K562 (cell line): ENCODE results near the gene PNLIPRP1. TPM values are rescaled to one million over a fixed set of nuclear protein-coding genes. Genes with fewer than 3 reads are reported as not detected.

Source experiments
- ATAC-seq: fragments of 200-7000 bp; cut with Tn5 transposase; 3 replicates; pipeline ENCODE4 v1.9.1; 2020; ENCODE audit warnings: moderate library complexity
- BruUV-seq: library from RNA; stranded (reverse); fragments of 400-500 nt; replicated peaks from 2 replicates; lab custom pipeline; 2021; lab: Mats Ljungman, UMichigan
- CTCF ChIA-PET: fragments of 300-600 bp; formaldehyde crosslinking; extraction: SDS; loops from one replicate; lab custom pipeline; 2021; ENCODE audit warnings: low intra/inter-chr PET ratio; lab: Yijun Ruan, JAX
- POLR2A ChIA-PET: fragments of 300-600, 350-650 bp; sonication (Branson Sonifier 250); formaldehyde crosslinking; extraction: SDS; loops from one replicate; lab custom pipeline; 2021; ENCODE audit warnings: antibody characterized with exemption, inconsistent platforms; lab: Yijun Ruan, JAX
- DNase-seq, 4 experiments: peaks; one replicate each; pipeline versions ENCODE4 v3.0.0 to v3.0.0-alpha.2; 2011 to 2018; ENCODE audit warnings: low spot score in 3 of 4, mixed read lengths in 3 of 4; ENCODE audit errors: extremely low read depth in 1 of 4
- FAIRE-seq: peaks from 2 replicates; lab custom pipeline; 2011; peaks lifted over from hg19 to GRCh38; lab: Jason Lieb, UNC
- H2AFZ ChIP-seq: 2 replicates; pipeline ENCODE4 v1.6.0; 2011; ENCODE audit warnings: low read depth, low read length, control low read depth, inconsistent platforms
- H3K27ac ChIP-seq: fragments of 200-600 bp; 3 replicates; pipeline ENCODE4 v1.8.0; 2011; ENCODE audit warnings: low read depth, mild to moderate bottlenecking, control low read depth, inconsistent platforms, low read length, moderate library complexity, mixed read lengths; ENCODE audit errors: extremely low read depth
- H3K27me3 ChIP-seq, 2 experiments: fragments of 300-600 bp in 1 of 2; 2 replicates in 1 of 2; 3 replicates in 1 of 2; pipeline versions ENCODE4 v1.6.0 to v1.8.0; 2011; ENCODE audit warnings: inconsistent platforms in 2 of 2, low read length in 2 of 2, mild to moderate bottlenecking in 1 of 2, mixed read lengths in 1 of 2, moderate library complexity in 1 of 2; ENCODE audit not compliant: control insufficient read depth in 2 of 2, insufficient read depth in 2 of 2
- H3K36me3 ChIP-seq: fragments of 300-600 bp; 3 replicates; pipeline ENCODE4 v1.8.0; 2011; ENCODE audit warnings: mild to moderate bottlenecking, low read length, inconsistent platforms; ENCODE audit not compliant: control insufficient read depth, insufficient read depth
- H3K4me1 ChIP-seq, 2 experiments: fragments of 200-600 bp in 1 of 2; replicated peaks in 1 of 2; 2 replicates in 1 of 2; 3 replicates in 1 of 2; pipeline versions ENCODE4 v1.5.1 to v1.8.0; 2011; ENCODE audit warnings: inconsistent platforms in 2 of 2, low read length in 2 of 2, mild to moderate bottlenecking in 1 of 2, mixed read lengths in 1 of 2, moderate library complexity in 1 of 2; ENCODE audit not compliant: control insufficient read depth in 2 of 2, insufficient read depth in 2 of 2
- H3K4me2 ChIP-seq: 2 replicates; pipeline ENCODE4 v1.6.1; 2011; ENCODE audit warnings: low read length, control low read depth, inconsistent platforms, mixed read lengths; ENCODE audit not compliant: insufficient read depth
- H3K4me3 ChIP-seq: fragments of 200-600 bp; sonication (generic), shearing (Covaris generic); 2 replicates; pipeline ENCODE4 v1.5.1; 2016; ENCODE audit warnings: control low read depth, inconsistent platforms
- H3K79me2 ChIP-seq: fragments of 200-600 bp; 3 replicates; pipeline ENCODE4 v1.8.0; 2011; ENCODE audit warnings: low read length, inconsistent platforms; ENCODE audit not compliant: control insufficient read depth, insufficient read depth
- H3K9ac ChIP-seq, 2 experiments: 2 replicates each; pipeline versions ENCODE4 v1.6.0 to v1.6.1; 2011; ENCODE audit warnings: low read depth in 2 of 2, low read length in 2 of 2, control low read depth in 1 of 2, inconsistent platforms in 1 of 2, mild to moderate bottlenecking in 1 of 2, mixed read lengths in 1 of 2; ENCODE audit not compliant: insufficient read depth in 1 of 2
- H3K9me1 ChIP-seq: one replicate; pipeline ENCODE4 v1.6.0; 2011; ENCODE audit warnings: inconsistent platforms, mild to moderate bottlenecking, low read length, moderate library complexity; ENCODE audit not compliant: control insufficient read depth, insufficient read depth
- H3K9me3 ChIP-seq: replicated peaks from 2 replicates; pipeline ENCODE4 v1.5.1; 2011; ENCODE audit warnings: low read depth, low read length, inconsistent platforms; ENCODE audit not compliant: control insufficient read depth, insufficient read depth
- H4K20me1 ChIP-seq: replicated peaks from 2 replicates; pipeline ENCODE4 v1.6.1; 2011; ENCODE audit warnings: low read length, inconsistent platforms, mixed read lengths; ENCODE audit not compliant: control insufficient read depth, insufficient read depth
- ARID2 ChIP-seq: fragments of 450-650 bp; IDR thresholded peaks from 2 replicates; pipeline ENCODE4 v1.6.1; 2017; ENCODE audit warnings: antibody characterized with exemption, mild to moderate bottlenecking
- ELK1 ChIP-seq: sonication (generic); formaldehyde crosslinking; IDR thresholded peaks from 2 replicates; pipeline ENCODE4 v1.8.1; 2022; ENCODE audit warnings: missing genetic modification reagents
- HDAC1 ChIP-seq, 2 experiments: fragments of 450-650 bp; IDR thresholded peaks; 2 replicates each; pipeline ENCODE4 v1.6.1; 2016 to 2017; ENCODE audit warnings: inconsistent platforms in 1 of 2, mild to moderate bottlenecking in 1 of 2, moderate library complexity in 1 of 2
- KLF13 ChIP-seq: fragments of 450-650 bp; IDR thresholded peaks from 2 replicates; pipeline ENCODE4 v1.6.1; 2016; ENCODE audit warnings: missing genetic modification characterization, low read depth, mild to moderate bottlenecking, missing compliant biosample characterization, moderate library complexity, borderline replicate concordance
- NEUROD1 ChIP-seq: fragments of 150-350 bp; IDR thresholded peaks from 2 replicates; pipeline ENCODE4 v1.6.1; 2014; ENCODE audit warnings: borderline replicate concordance, low read length, low read depth; ENCODE audit not compliant: partially characterized antibody
- PTRF ChIP-seq: fragments of 450-650 bp; IDR thresholded peaks from 2 replicates; pipeline ENCODE4 v1.6.1; 2016; ENCODE audit warnings: mild to moderate bottlenecking, missing genetic modification characterization, missing compliant biosample characterization
- SMARCE1 ChIP-seq: fragments of 450-650 bp; IDR thresholded peaks from 2 replicates; pipeline ENCODE4 v1.7.1; 2016; ENCODE audit warnings: mild to moderate bottlenecking
- ZBTB40 ChIP-seq, 2 experiments: fragments of 450-650 bp in 1 of 2; sonication (generic) in 1 of 2; formaldehyde crosslinking in 1 of 2; IDR thresholded peaks; 2 replicates each; pipeline versions ENCODE4 v1.7.1 to v1.9.0; 2016 to 2022; ENCODE audit warnings: inconsistent platforms in 1 of 2, mild to moderate bottlenecking in 1 of 2, missing genetic modification reagents in 1 of 2
- WGBS: fragments of 100-300 bp; shearing (Covaris generic); methylation state at CpG from one replicate; pipeline ENCODE4 v1.1.6; 2016; ENCODE audit warnings: low coverage, mixed read lengths; ENCODE audit not compliant: insufficient coverage; ENCODE audit errors: missing lambda C conversion rate; 5-methylcytosine and 5-hydroxymethylcytosine counted together
- in situ Hi-C: fragments of 300-500 bp; cut with MboI; formaldehyde crosslinking; loops from 4 replicates; pipeline ENCODE4 v1.15.0; 2018; ENCODE audit warnings: inconsistent platforms, mixed read lengths
- intact Hi-C: fragments of 100-400 bp; cut with micrococcal nuclease; formaldehyde crosslinking; loops from 2 replicates; pipeline ENCODE4 v1.14.2; 2022
- polyA plus RNA-seq, 8 experiments: library from polyadenylated mRNA; depleted of rRNA in 4 of 8; stranded (reverse) in 5 of 8; unstranded in 3 of 8; fragments of >200 nt; fragmentation: Nextera tagmentation in 2 of 8; fragmentation: Illumina TruSeq in 1 of 8; extraction: Ambion mirVana in 2 of 8; extraction: Trizol in 1 of 8; gene quantifications; 2 replicates each; pipeline versions ENCODE4 v1.2.1 to v1.2.3, GENCODE V29; 2011 to 2014; ENCODE audit warnings: inconsistent platforms in 1 of 8, missing spikeins in 1 of 8
- total RNA-seq, 7 experiments: library from RNA; depleted of rRNA in 6 of 7; stranded (reverse); fragments of >200 nt in 6 of 7; fragmentation: Illumina TruSeq in 2 of 7; extraction: Trizol in 2 of 7; gene quantifications; 2 replicates each; pipeline versions ENCODE4 v1.2.1 to v1.2.3, GENCODE V29; 2011 to 2021; ENCODE audit warnings: low replicate concordance in 1 of 7

Gene PNLIPRP1
- total and polyA plus RNA-seq, 9 of the 15 experiments (the other 6 are each of a cell fraction or from before 2014, with no cell fraction given) = 0.60 TPM; not detected in 8

- no peak for ATAC-seq
Observed at GRCh38 chr10:116625845-116626244, 35.1 kb downstream of the PNLIPRP1 start.

More at GRCh38 chr10:116625845-116626244, 35.1 kb downstream of the PNLIPRP1 start:
- Histone ChIP-seq H3K27ac (no peak overlapping the region), H3K4me1 (peaks cover 0 to 6% of the 10 kb centered on the region in 2 experiments; a peak in 1 of 5 replicates), H2AFZ (no peak overlapping the region), H3K27me3 (peaks cover 0 to 8% of the 10 kb centered on the region in 2 experiments; a peak in 2 of 5 replicates), H3K4me3 (no peak overlapping the region), H3K79me2 (no peaks in the 10 kb centered on the region), H3K36me3 (no peaks in the 10 kb centered on the region), H3K4me2 (no peak overlapping the region), H3K9me1 (no peaks in the 10 kb centered on the region), H3K9ac (no peak overlapping the region), H4K20me1 (no peaks in the 10 kb centered on the region), H3K9me3 (no peaks in the 10 kb centered on the region)
- no peak for DNase-seq
- POLR2A ChIA-PET = no interaction called here
- in situ Hi-C loops (no loop called here), intact Hi-C loops (no loop called here)
- 0% methylated on average over 7 of the region's 7 CpGs for WGBS
- CTCF ChIA-PET = no interaction called here
- no peak for FAIRE-seq
- no TSS peak for BruUV-seq
- TF ChIP-seq ELK1 (CRISPR knock-in tag) = no peak
- TF ChIP-seq SMARCE1 = no peak
- no peak for TF ChIP-seq ARID2
- TF ChIP-seq PTRF = no peak
- no peak for TF ChIP-seq KLF13 (tag)
- TF ChIP-seq HDAC1 (IDR thresholded peaks at IDR 0.05) = no peak
- TF ChIP-seq ZBTB40 (IDR thresholded peaks at IDR 0.05) = no peak
- TF ChIP-seq ZBTB40 (CRISPR knock-in tag; IDR thresholded peaks at IDR 0.05) = no peak
- no peak for TF ChIP-seq NEUROD1
